Thyroid gland (tissue), 4 donors: Measurements from ENCODE around the gene NLRC4. TPM values are rescaled to one million over a fixed set of nuclear protein-coding genes. Genes with fewer than 3 reads are reported as not detected.
A peak's percentile ranks its signal among the peaks of the same experiment; 100 is the strongest.

ENCODE experiments used
- DNase-seq, 2 donors: peaks; one replicate each; pipeline ENCODE4 v3.0.0-alpha.2; 2019
- H3K27ac ChIP-seq, 3 donors: fragments of 200-600 bp; sonication (generic); 1 replicate in 2 of 3; 2 replicates in 1 of 3; pipeline ENCODE4 v1.5.1; 2016 to 2019; ENCODE audit warnings: mild to moderate bottlenecking in 1 of 3, moderate library complexity in 1 of 3
- H3K27me3 ChIP-seq: fragments of 200-600 bp; sonication (generic); one replicate; pipeline ENCODE4 v1.5.1; 2019
- H3K36me3 ChIP-seq, 2 donors: fragments of 200-600 bp; sonication (generic); one replicate each; pipeline ENCODE4 v1.5.1; 2016 to 2019
- H3K4me1 ChIP-seq, 2 donors: fragments of 200-600 bp; sonication (generic); one replicate each; pipeline ENCODE4 v1.5.1; 2017 to 2019
- H3K4me3 ChIP-seq, 3 donors: fragments of 200-600 bp; sonication (generic); replicated peaks in 1 of 3; 1 replicate in 2 of 3; 2 replicates in 1 of 3; pipeline ENCODE4 v1.5.1; 2016; ENCODE audit warnings: mild to moderate bottlenecking in 1 of 3
- H3K9me3 ChIP-seq: fragments of 200-600 bp; sonication (generic); one replicate; pipeline ENCODE4 v1.5.1; 2017
- POLR2A ChIP-seq, 2 donors: fragments of 450-650 bp; IDR thresholded peaks; one replicate each; pipeline ENCODE4 v1.6.1; 2017; ENCODE audit warnings: antibody characterized with exemption in 2 of 2, mild to moderate bottlenecking in 2 of 2, moderate library complexity in 1 of 2
- WGBS, 2 donors: methylation state at CpG; one replicate each; pipeline ENCODE4 v1.1.5; 2017; 5-methylcytosine and 5-hydroxymethylcytosine counted together
- intact Hi-C: fragments of 100-400 bp; cut with DNase I; formaldehyde crosslinking; loops from one replicate; pipeline ENCODE4 v1.15.1; 2023
- small RNA-seq: library from RNA; depleted of rRNA; stranded (forward); fragments of <200 nt; gene quantifications from one replicate; pipeline ENCODE3, GENCODE V24; 2016
- total RNA-seq, 4 donors: library from RNA; depleted of rRNA; stranded (reverse); fragments of >200 nt; gene quantifications; one replicate each; pipeline ENCODE4 v1.2.3, GENCODE V29; 2016
- TF ChIP-seq, protein P1 (sequence below), 6 experiments: fragments of 200-600 bp in 3 of 6; fragments of 450-650 bp in 3 of 6; sonication (generic) in 3 of 6; IDR thresholded peaks; one replicate each; pipeline ENCODE4 v1.5.1; 2016 to 2019; ENCODE audit warnings: antibody characterized with exemption in 6 of 6, mild to moderate bottlenecking in 2 of 6, inconsistent platforms in 1 of 6, moderate library complexity in 1 of 6

NLRC4 gene
- total RNA-seq, 4 donors from 2014 or later = 0.29 to 1.7 (median 0.34) TPM

DNA sequence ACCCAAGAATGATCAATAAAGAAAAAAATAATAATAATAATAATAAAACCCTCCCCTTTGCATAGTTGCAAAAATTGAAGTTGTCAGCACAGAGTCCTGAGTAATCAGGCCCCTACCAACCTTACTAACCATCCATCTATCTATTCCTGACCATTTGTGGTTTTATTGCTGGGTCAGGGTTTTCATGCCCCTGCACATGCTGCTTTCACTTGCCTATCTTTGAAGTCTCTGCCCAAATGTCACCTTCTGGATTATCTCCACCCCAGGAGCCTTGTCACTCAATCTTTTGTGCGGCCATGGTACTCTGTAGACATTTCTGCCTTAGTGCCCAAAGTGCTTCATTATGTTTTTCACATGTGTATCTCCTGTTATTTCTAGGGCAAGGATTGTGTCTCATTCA is 63.9 kb downstream of the NLRC4 start:
- H3K9me3 ChIP-seq = no peaks in the 10 kb centered on the region
- intact Hi-C loops = no loop called here
- no peak for DNase-seq
- peak overlapping the region in 1 of 3 donors; percentile 27 for H3K27ac ChIP-seq
- H3K27me3 ChIP-seq = no peaks in the 10 kb centered on the region
- 92 to 94% methylated on average over 1 of the region's 1 CpG for WGBS, 2 donors
- peaks cover 0 to 3% of the 10 kb centered on the region in 2 donors for H3K36me3 ChIP-seq
- H3K4me3 ChIP-seq = no peak overlapping the region
- TF ChIP-seq, protein P1, sequence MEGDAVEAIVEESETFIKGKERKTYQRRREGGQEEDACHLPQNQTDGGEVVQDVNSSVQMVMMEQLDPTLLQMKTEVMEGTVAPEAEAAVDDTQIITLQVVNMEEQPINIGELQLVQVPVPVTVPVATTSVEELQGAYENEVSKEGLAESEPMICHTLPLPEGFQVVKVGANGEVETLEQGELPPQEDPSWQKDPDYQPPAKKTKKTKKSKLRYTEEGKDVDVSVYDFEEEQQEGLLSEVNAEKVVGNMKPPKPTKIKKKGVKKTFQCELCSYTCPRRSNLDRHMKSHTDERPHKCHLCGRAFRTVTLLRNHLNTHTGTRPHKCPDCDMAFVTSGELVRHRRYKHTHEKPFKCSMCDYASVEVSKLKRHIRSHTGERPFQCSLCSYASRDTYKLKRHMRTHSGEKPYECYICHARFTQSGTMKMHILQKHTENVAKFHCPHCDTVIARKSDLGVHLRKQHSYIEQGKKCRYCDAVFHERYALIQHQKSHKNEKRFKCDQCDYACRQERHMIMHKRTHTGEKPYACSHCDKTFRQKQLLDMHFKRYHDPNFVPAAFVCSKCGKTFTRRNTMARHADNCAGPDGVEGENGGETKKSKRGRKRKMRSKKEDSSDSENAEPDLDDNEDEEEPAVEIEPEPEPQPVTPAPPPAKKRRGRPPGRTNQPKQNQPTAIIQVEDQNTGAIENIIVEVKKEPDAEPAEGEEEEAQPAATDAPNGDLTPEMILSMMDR (IDR thresholded peaks at IDR 0.05) = no peak
- TF ChIP-seq POLR2A (IDR thresholded peaks at IDR 0.05) = no peak
- H3K4me1 ChIP-seq = peaks cover 0 to 22% of the 10 kb centered on the region in 2 donors

GRCh38 chr2:32192418-32192817 is 72.3 kb downstream of the NLRC4 start:
- TF ChIP-seq POLR2A (IDR thresholded peaks at IDR 0.05) = no peak
- TF ChIP-seq, protein P1 (IDR thresholded peaks at IDR 0.05) = no peak
- H3K9me3 ChIP-seq = no peaks in the 10 kb centered on the region
- peaks cover 0 to 7% of the 10 kb centered on the region in 2 donors for H3K36me3 ChIP-seq
- intact Hi-C loops = no loop called here
- no peak overlapping the region for H3K4me3 ChIP-seq
- no peak for DNase-seq
- 88 to 96% methylated on average over 1 of the region's 1 CpG for WGBS, 2 donors
- peak overlapping the region in 1 of 3 donors; percentile 9 for H3K27ac ChIP-seq
- no peaks in the 10 kb centered on the region for H3K27me3 ChIP-seq
- H3K4me1 ChIP-seq = no peaks in the 10 kb centered on the region

GRCh38 chr2:32189011-32189410 is 75.7 kb downstream of the NLRC4 start:
- Histone ChIP-seq H3K27ac (no peak overlapping the region), H3K9me3 (no peaks in the 10 kb centered on the region), H3K4me1 (no peaks in the 10 kb centered on the region), H3K36me3 (peaks cover 0 to 11% of the 10 kb centered on the region in 2 donors), H3K27me3 (no peaks in the 10 kb centered on the region), H3K4me3 (no peak overlapping the region)
- peak in 1 of 2 donors; percentile 12 for DNase-seq
- TF ChIP-seq POLR2A (IDR thresholded peaks at IDR 0.05) = no peak
- TF ChIP-seq, protein P1 (IDR thresholded peaks at IDR 0.05) = no peak
- WGBS, 2 donors = 91 to 93% methylated on average over 6 of the region's 6 CpGs
- intact Hi-C loops = no loop called here

GRCh38 chr2:32182667-32183066 is 82.0 kb downstream of the NLRC4 start:
- no peak overlapping the region for H3K27ac ChIP-seq
- no peaks in the 10 kb centered on the region for H3K27me3 ChIP-seq
- no peak overlapping the region for H3K4me3 ChIP-seq
- DNase-seq = no peak
- intact Hi-C loops = no loop called here
- no peaks in the 10 kb centered on the region for H3K9me3 ChIP-seq
- no peaks in the 10 kb centered on the region for H3K4me1 ChIP-seq
- peaks cover 5 to 11% of the 10 kb centered on the region in 2 donors for H3K36me3 ChIP-seq
- WGBS, 2 donors = 95 to 100% methylated on average over 6 of the region's 6 CpGs
- TF ChIP-seq, protein P1 (IDR thresholded peaks at IDR 0.05) = no peak
- TF ChIP-seq POLR2A (IDR thresholded peaks at IDR 0.05) = no peak

Small RNA genes lying within 50 kb of the gene (small RNA-seq; reads per million reads assigned to genes)
- not detected for gene RNU6-647P

Other genes starting within 250 kb of the NLRC4 start
- gene DPY30, start 225.1 kb downstream of the NLRC4 start, total RNA-seq = 100 to 1,000 TPM in 1 of 4 donors, 10 to 100 TPM in 3; 57.5 to 139 (median 93.0) TPM
- gene SPAST, start 201.3 kb downstream of the NLRC4 start, total RNA-seq = 10 to 100 TPM; 20.5 to 34.3 (median 24.8) TPM
- gene SLC30A6, start 99.0 kb downstream of the NLRC4 start, total RNA-seq = 10 to 100 TPM; 26.2 to 33.1 (median 29.4) TPM
- gene YIPF4, start 13.0 kb upstream of the NLRC4 start, total RNA-seq = 10 to 100 TPM; 17.6 to 28.3 (median 23.8) TPM
- gene BIRC6, start 92.1 kb upstream of the NLRC4 start, total RNA-seq = 100 to 1,000 TPM; 142 to 268 (median 218) TPM